Astrocyte of the cerebellum (primary cell): Measurements from ENCODE around the gene FARSB.
A peak's percentile ranks its signal among the peaks of the same experiment; 100 is the strongest.
"Not testable (repeated sequence)": the region's sequence is repeated elsewhere in the genome, so short reads cannot be mapped to it uniquely, and the experiment has no call there.

Source experiments
- DNase-seq: peaks from one replicate; pipeline ENCODE4 v3.0.0-alpha.2; 2011; ENCODE audit warnings: low read depth
- H3K4me3 ChIP-seq: 2 replicates; pipeline ENCODE4 v1.5.1; 2011; ENCODE audit warnings: mild to moderate bottlenecking, low read depth, low read length, moderate library complexity
- in situ Hi-C: cut with HindIII; loops from 2 replicates; pipeline ENCODE4 v1.10.0; 2017; ENCODE audit warnings: low sequenced_read_pairs
- TF ChIP-seq, protein P1 (sequence below): IDR thresholded peaks from 2 replicates; pipeline ENCODE4 v1.5.1; 2012; ENCODE audit warnings: low read length, low read depth, moderate library complexity, mild to moderate bottlenecking; ENCODE audit errors: missing control alignments

FARSB gene

GRCh38 chr2:222591661-222592060 lies 64.2 kb downstream of the FARSB start:
- no peak overlapping the region for H3K4me3 ChIP-seq
- in situ Hi-C loops, result no loop called here
- DNase-seq, result no peak
- TF ChIP-seq, protein P1, sequence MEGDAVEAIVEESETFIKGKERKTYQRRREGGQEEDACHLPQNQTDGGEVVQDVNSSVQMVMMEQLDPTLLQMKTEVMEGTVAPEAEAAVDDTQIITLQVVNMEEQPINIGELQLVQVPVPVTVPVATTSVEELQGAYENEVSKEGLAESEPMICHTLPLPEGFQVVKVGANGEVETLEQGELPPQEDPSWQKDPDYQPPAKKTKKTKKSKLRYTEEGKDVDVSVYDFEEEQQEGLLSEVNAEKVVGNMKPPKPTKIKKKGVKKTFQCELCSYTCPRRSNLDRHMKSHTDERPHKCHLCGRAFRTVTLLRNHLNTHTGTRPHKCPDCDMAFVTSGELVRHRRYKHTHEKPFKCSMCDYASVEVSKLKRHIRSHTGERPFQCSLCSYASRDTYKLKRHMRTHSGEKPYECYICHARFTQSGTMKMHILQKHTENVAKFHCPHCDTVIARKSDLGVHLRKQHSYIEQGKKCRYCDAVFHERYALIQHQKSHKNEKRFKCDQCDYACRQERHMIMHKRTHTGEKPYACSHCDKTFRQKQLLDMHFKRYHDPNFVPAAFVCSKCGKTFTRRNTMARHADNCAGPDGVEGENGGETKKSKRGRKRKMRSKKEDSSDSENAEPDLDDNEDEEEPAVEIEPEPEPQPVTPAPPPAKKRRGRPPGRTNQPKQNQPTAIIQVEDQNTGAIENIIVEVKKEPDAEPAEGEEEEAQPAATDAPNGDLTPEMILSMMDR, result no peak

GRCh38 chr2:222584589-222584988 lies 71.3 kb downstream of the FARSB start:
- DNase-seq, in situ Hi-C loops, H3K4me3 ChIP-seq: not testable (repeated sequence)

GRCh38 chr2:222582928-222583327 lies 73.0 kb downstream of the FARSB start:
- DNase-seq, result no peak
- H3K4me3 ChIP-seq, result no peak overlapping the region
- in situ Hi-C loops, result no loop called here
- TF ChIP-seq, protein P1, result peak; percentile 36

DNA sequence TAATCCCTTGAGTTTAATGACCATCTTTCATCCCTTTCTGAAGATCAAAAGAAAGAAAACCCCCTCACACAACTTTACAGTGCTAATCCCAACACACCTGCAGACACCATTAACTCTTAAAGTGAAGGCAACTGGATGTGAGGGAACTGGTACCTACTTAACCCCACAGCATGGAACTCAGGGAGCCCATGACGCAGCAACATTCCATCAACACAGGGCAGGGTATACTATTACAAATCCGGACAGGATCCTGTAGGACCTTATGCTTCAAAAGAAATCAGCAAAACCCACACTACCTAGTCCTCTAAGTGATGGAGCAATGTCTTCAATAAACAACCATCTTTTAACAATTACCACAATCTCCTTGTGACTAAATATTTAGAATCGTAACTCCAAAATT lies 78.6 kb downstream of the FARSB start:
- in situ Hi-C loops, result no loop called here
- H3K4me3 ChIP-seq, result no peak overlapping the region
- DNase-seq, result no peak
- TF ChIP-seq, protein P1, result no peak

DNA sequence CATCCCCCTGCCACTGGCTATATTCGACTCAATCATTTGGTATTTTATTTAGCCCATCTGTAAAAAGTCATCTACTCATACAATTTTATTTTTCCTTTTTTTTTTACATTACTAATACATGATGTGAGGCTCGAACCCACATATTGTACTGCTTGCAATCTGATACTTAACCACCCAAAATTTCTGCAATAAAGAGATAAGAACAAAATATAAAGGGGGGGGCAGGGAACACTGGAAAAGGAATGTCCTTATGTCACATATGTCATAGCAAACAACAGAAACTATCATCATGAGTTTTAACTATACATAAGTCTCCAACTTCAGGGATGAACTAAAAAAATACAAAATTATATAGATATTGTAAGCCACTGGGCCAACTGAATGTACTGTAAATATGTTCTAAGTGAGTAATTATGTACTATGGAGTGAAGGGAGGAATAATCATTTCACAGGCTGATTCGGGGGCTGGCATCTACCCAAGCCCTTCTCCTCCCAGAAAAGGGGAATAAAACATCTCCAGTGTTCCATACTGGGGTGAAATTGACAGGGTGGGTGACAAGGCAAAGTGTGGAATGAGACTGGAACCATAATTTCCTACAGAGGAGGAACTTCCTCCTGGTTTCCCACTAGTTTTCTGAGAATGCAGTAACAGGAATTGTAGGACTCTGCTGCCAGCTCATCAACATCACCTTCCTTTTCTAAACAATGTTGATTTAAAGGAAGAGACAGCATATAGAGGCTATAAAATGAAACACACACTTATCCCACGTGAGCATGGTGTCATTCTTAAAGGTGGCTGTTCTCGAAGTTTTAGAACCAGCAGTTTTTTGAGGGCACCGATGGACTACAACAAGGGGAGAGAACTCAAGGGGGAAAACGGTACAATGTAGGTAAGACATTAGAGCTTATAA lies 79.5 kb downstream of the FARSB start:
- DNase-seq, result no peak
- in situ Hi-C loops, result no loop called here
- TF ChIP-seq, protein P1, result no peak
- H3K4me3 ChIP-seq, result no peak overlapping the region

DNA sequence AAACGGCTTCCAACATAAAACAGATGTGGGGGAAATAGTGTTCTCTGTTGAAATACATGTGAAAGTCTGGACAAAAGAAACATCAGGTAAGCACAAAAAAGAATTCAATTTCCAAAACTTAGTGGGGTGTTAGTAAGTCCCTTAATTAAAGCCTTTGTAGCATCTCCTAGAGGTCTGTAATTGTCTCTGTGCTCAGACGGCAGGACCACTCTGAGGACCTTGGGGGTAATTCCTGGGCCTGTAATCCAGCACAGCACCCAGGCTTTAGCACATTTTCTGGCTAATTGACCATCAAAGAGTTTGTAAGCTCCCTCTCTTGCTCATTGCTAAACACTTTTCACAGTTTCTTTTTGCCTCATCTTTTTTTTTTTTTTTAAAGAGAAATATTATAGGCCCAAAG lies 80.3 kb downstream of the FARSB start:
- no peak overlapping the region for H3K4me3 ChIP-seq
- in situ Hi-C loops, result no loop called here
- TF ChIP-seq, protein P1, result no peak
- no peak for DNase-seq

GRCh38 chr2:222572751-222573174 lies 83.1 kb downstream of the FARSB start:
- no peak overlapping the region for H3K4me3 ChIP-seq
- DNase-seq, result no peak
- in situ Hi-C loops, result loop anchor here (5.0 kb wide), 1 partner anchor 35 kb away; no protein-coding TSS in a partner anchor
- TF ChIP-seq, protein P1, result no peak
